CD4-positive, alpha-beta T cell treated with Interleukin-15 for 4 hours (primary cell): ENCODE measurements around the gene MPC1.
A peak's percentile ranks its signal among the peaks of the same experiment; 100 is the strongest.

Source experiments
- DNase-seq: peaks from one replicate; pipeline ENCODE4 v3.0.0-alpha.2; 2020; ENCODE audit warnings: low spot score

MPC1 gene

GRCh38 chr6:166382933-166383801 lies at the start of gene MPC1:
Gene MPC1 (minus strand): TSS chr6:166382940. CDS start chr6:166382876, 64 bp downstream.
- peak; percentile 93 for DNase-seq

- no peak for DNase-seq
Measured at GRCh38 chr6:166430269-166430668, 47.5 kb upstream of the MPC1 start.

- DNase-seq, result no peak
Measured at GRCh38 chr6:166424431-166424830, 41.7 kb upstream of the MPC1 start.

GRCh38 chr6:166423781-166424180 lies 41.0 kb upstream of the MPC1 start:
- no peak for DNase-seq

GRCh38 chr6:166423051-166423745 lies 40.5 kb upstream of the MPC1 start:
- no peak for DNase-seq

- DNase-seq, result no peak
Measured at GRCh38 chr6:166422201-166422940, 39.6 kb upstream of the MPC1 start.

GRCh38 chr6:166420351-166420750 lies 37.6 kb upstream of the MPC1 start:
- DNase-seq, result no peak

GRCh38 chr6:166419717-166420116 lies 37.0 kb upstream of the MPC1 start:
- no peak for DNase-seq

GRCh38 chr6:166419286-166419685 lies 36.5 kb upstream of the MPC1 start:
- peak; percentile 77 for DNase-seq

- DNase-seq, result peak; percentile 14
Measured at GRCh38 chr6:166418691-166419143, 36.0 kb upstream of the MPC1 start.

GRCh38 chr6:166417285-166417691 lies 34.5 kb upstream of the MPC1 start:
- DNase-seq, result peak; percentile 73

- DNase-seq, result no peak
Measured at GRCh38 chr6:166415833-166416347, 33.1 kb upstream of the MPC1 start.

GRCh38 chr6:166415306-166415705 lies 32.6 kb upstream of the MPC1 start:
- DNase-seq, result peak; percentile 39

- DNase-seq, result no peak
Measured at GRCh38 chr6:166413491-166413951, 30.8 kb upstream of the MPC1 start.

- DNase-seq, result no peak
Measured at GRCh38 chr6:166412911-166413384, 30.2 kb upstream of the MPC1 start.

- no peak for DNase-seq
Measured at GRCh38 chr6:166412156-166412910, 29.6 kb upstream of the MPC1 start.

GRCh38 chr6:166411721-166412151 lies 29.0 kb upstream of the MPC1 start:
- DNase-seq, result peak; percentile 50

GRCh38 chr6:166411271-166411670 lies 28.5 kb upstream of the MPC1 start:
- DNase-seq, result no peak

GRCh38 chr6:166410426-166410935 lies 27.7 kb upstream of the MPC1 start:
- DNase-seq, result no peak

- no peak for DNase-seq
Measured at GRCh38 chr6:166408936-166409755, 26.4 kb upstream of the MPC1 start.
